Measurements from ENCODE around the gene BEGAIN.

GRCh38 chr14:100503251-100503650, 84.0 kb downstream of the BEGAIN start:
- TF ChIP-seq CTCF (IDR thresholded peaks at IDR 0.05; ENCODE audit: low read depth, low read length, poor library complexity, severe bottlenecking) = no peak
- TF ChIP-seq EZH2phosphoT487 (IDR thresholded peaks at IDR 0.05; ENCODE audit: borderline replicate concordance, low read length) = no peak

All from DOHH2 (cell line).